GM20431 (cell line): ENCODE data around the gene ARHGAP11A.

ENCODE experiments used
- in situ Hi-C: fragments of 300-500 bp; cut with MseI, MboI; formaldehyde crosslinking; loops from one replicate; pipeline ENCODE4 v1.15.0; 2020; ENCODE audit warnings: low sequenced_read_pairs; ENCODE audit not compliant: unreplicated experiment

ARHGAP11A gene

GRCh38 chr15:32682977-32683630, 67.8 kb downstream of the ARHGAP11A start:
- in situ Hi-C loops: no loop called here

GRCh38 chr15:32683906-32684584, 68.7 kb downstream of the ARHGAP11A start:
- in situ Hi-C loops: no loop called here

GRCh38 chr15:32685576-32685975, 70.3 kb downstream of the ARHGAP11A start:
- in situ Hi-C loops: no loop called here

- in situ Hi-C loops: no loop called here
Measured at GRCh38 chr15:32687556-32687955, 72.3 kb downstream of the ARHGAP11A start.

GRCh38 chr15:32688151-32688639, 72.9 kb downstream of the ARHGAP11A start:
- in situ Hi-C loops: no loop called here
